Measurements from ENCODE around the gene PPP2R5C.

DNA sequence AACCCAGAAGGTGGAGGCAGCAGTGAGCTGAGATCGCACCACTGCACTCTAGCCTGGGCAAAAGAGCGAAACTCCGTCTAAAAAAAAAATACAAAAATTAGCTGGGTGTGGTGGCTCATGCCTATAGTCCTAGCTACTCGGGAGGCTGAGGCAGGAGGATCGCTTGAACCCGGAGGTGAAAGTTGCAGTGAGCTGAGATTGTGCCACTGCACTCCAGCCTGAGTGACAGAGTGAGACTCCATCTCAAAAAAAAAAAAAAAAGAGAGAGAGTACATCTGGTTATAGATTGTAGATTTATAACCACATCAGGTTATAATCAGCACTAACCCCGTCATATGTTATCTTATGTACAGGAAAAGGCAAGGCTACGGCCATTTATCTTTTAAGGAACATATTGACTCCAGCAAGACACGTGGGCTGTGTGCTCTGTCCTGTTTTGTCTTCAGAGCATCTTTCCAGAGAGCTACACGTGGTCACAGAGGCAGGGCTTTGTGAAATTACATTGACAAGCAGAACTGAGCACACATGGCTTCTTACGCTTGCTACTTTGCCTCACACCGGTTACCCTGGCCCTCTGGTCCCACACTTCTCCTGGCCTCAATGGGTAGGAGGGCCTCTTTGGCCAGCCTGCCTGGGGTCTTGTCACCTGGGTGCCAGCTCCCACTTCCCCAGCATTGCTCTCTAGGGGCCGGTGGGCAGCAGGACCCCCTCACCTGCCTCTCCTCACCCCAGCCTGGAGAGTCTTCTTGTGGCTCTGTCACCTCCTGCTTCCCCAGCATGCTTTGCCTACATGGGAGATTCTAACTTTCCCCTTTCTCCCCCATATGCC lies 196.1 kb downstream of the PPP2R5C start:
- TF ChIP-seq, protein P1, sequence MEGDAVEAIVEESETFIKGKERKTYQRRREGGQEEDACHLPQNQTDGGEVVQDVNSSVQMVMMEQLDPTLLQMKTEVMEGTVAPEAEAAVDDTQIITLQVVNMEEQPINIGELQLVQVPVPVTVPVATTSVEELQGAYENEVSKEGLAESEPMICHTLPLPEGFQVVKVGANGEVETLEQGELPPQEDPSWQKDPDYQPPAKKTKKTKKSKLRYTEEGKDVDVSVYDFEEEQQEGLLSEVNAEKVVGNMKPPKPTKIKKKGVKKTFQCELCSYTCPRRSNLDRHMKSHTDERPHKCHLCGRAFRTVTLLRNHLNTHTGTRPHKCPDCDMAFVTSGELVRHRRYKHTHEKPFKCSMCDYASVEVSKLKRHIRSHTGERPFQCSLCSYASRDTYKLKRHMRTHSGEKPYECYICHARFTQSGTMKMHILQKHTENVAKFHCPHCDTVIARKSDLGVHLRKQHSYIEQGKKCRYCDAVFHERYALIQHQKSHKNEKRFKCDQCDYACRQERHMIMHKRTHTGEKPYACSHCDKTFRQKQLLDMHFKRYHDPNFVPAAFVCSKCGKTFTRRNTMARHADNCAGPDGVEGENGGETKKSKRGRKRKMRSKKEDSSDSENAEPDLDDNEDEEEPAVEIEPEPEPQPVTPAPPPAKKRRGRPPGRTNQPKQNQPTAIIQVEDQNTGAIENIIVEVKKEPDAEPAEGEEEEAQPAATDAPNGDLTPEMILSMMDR (IDR thresholded peaks at IDR 0.05; ENCODE audit: borderline replicate concordance, extremely low read depth, low read length, poor library complexity, severe bottlenecking), result no peak
- no peak for TF ChIP-seq EZH2 (IDR thresholded peaks at IDR 0.05; ENCODE audit: borderline replicate concordance, low read depth, low read length, severe bottlenecking)

Data from DND-41 (cell line).